NCI-H748 treated with DMSO at 0.1 percent for 48 hours (cell line): ENCODE data around the gene SPR.
"Not testable (repeated sequence)": the region's sequence is repeated elsewhere in the genome, so short reads cannot be mapped to it uniquely, and the experiment has no call there.

ENCODE experiments used
- DNase-seq: peaks from one replicate; lab custom pipeline; 2025; lab: John Stamatoyannopoulos, UW

SPR gene

DNA sequence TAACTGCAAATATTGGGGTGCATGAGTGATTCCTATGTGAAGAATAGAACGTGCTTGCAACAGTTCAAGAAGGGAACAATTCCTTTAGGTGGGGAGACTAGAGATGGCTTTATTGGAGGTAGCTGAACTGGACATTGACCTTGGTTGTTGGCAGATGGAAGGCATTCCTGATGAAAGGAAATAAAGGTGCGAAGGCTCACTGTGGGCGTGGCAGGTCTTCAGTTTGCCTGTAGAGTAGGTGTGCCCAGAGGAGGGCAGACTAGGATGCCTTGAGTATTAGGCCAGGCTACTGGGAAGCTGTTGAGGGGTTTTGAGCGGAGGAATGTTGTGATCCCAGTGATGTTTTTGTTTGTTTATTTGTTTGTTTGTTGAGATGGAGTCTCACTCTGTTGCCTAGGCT is 2.8 kb downstream of the SPR start:
- no peak for DNase-seq

DNA sequence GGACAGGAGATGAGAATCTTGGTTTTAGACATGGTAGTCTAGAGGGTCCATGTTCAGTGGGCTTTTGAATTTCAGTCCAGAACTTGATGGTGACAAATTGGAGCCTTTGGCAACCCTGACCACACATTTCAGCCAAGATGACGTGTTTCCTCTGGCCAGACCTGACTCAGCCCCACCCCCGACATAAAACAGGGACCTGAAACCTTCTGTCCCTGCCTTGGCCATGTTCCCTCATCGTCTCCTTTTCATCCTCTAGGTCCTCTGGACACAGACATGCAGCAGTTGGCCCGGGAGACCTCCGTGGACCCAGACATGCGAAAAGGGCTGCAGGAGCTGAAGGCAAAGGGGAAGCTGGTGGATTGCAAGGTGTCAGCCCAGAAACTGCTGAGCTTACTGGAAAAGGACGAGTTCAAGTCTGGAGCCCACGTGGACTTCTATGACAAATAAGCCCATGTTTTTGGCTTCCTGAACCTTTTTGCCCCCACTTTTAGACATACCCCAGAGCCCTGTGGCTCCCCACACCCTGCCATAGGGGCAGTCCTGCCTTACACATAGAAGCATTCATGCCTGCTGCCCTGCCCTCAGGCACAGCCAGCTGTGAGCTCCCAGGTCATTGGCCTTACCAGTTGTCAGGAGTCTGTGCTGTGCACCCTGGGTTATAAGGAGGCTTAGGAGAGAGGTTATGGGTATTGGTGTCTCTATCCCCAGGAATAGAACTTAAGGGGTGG is 4.0 kb downstream of the SPR start:
- DNase-seq, result no peak

DNA sequence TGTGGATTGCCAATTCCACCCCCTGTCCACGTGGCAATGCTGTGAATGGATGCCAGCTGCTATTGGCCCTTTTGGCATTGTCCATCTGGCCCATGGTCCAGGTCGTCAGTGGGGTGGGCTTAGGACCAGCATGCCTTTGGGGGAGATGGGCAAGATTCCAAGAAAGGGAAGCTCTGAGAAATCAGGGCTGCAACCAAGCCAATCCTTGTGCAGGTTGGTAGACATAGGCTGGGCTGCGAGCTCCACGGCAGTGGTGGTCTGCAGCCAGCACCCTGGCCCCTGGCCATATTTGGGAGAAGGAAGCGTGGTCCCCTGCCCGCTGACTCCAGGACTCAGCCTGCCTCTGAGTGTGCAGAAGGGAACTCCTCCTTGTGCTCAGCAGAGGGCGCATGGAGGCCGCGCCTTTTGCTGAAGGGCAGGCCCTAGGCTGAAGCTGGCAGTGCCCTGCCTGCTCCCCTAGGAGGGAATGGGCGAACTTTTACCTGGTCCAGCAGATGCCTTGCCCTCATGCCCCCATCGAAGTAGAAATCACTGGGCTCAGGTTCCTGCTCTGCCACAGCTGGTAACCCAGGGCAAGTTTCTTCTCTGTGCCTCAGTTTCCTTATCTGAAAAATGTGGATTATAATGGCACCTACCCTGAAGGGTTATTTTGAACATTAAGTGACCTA is 5.4 kb downstream of the SPR start:
- peak; percentile 14 for DNase-seq

DNA sequence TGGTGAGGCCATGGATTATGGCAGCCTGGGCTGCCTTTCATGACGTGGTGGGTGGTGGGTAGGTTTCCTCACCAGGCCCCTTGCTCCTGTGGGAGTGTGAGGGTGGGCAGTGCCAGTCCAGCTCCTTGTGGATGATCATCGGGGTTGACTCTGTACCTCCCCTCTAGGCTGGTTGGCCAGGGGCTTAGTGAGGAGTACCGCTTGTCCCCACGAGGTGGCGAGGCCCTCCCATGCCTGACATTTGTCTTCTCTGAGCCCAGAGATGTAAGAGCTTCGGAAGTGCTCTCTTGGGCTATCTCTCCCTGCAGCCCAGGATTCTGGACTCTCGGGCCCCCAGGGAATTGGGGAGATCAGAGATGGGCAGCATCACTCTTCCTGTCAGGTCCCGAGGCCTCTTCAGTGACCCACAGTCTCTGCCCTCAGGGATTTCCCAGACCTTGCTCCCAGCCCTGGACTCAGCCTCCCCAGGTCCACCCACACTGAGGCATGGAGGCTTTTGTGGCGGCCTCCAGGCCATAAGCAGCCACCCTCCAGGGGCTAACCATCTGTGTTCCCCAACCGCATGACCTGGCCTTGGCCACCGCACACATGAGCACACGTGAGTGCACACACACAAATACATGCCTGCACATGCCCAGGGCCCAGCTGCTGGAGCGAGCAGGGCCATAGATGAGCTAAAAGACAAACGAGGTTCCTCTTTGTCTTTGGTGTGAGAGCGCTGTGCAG is 6.5 kb downstream of the SPR start:
- peak; percentile 17 for DNase-seq

DNA sequence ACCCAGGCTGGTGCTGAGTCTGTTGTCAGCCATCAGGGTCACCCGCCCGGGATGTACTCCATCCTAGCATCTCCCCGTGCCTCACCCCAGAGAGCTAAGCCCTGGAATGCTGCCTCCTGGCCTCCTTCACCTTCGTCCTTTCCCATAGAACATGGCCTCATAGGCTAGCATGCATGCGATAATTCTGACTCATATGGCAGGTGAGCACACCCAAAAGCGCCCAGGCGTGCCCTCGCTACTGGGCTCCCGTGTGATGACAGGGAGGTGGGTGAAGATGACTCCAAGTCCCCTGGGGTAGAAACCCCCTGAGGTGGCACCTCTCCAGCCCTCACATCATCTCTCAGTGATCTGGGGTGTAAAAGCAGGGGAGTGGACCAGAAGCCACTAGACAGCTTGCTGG is 7.3 kb downstream of the SPR start:
- DNase-seq, result no peak

DNA sequence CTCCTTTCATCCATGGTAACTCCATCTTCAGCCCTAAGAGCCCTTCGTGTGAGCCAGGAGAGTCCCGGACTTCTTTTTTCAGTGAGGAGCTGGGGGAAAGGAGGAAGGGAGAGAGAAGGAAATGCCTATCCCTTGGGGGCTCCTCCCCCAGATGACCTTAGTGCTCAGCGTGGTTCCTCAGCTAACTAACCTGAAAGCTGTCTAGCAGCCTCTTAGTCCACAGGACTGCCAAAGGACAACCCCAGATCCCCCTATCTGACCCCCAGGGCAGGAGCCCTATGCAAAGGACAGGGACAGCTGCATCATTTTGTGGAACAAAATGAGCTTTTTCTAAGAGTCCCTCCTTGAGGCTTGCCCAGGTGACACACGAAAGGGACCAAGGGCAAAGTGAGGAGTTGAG is 7.9 kb downstream of the SPR start:
- no peak for DNase-seq

DNA sequence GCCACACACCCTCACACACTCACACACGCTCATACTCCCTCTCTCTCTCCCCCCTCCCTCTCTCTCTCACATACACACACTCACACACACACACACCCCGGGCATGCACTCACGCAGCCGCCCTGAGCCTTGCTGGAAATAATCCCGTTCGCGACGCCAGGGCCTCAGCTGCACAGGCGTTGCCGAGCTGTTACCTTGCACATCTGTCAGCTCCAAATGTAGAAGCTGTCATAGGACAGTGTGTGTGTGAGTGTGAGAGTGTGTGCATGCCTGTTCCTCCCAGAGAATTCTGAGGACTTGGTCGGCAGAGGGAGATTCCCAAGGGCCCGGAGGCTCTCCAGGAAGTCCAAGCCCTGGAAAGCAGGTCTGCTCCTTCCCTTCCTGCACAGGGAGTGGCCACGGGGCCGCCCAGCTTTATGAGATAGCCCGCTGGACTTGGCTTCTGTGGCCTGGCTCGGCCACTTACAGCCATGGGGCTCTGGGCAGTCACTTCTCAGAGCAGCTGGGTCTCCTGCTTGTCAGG is 8.6 kb downstream of the SPR start:
- DNase-seq, result no peak

DNA sequence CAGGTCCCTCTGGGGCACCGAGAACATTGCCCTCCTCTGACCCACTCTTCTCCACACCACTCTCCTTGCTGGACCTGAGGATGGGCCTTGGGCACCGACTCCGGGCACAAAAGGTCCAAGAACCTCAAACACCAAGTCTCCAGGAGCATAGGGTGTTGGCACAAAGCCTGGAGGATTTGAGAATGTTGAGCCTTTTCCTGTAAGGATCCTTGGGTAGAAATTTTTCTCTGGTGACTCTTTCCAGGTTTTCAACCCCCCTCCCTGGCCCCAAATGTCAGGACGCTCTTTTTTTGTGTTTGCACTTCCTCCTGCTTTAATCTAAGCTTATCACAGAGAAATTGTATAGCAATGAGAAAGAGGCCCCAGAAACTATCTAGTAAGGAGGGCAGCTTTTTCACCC is 9.2 kb downstream of the SPR start:
- no peak for DNase-seq

DNA sequence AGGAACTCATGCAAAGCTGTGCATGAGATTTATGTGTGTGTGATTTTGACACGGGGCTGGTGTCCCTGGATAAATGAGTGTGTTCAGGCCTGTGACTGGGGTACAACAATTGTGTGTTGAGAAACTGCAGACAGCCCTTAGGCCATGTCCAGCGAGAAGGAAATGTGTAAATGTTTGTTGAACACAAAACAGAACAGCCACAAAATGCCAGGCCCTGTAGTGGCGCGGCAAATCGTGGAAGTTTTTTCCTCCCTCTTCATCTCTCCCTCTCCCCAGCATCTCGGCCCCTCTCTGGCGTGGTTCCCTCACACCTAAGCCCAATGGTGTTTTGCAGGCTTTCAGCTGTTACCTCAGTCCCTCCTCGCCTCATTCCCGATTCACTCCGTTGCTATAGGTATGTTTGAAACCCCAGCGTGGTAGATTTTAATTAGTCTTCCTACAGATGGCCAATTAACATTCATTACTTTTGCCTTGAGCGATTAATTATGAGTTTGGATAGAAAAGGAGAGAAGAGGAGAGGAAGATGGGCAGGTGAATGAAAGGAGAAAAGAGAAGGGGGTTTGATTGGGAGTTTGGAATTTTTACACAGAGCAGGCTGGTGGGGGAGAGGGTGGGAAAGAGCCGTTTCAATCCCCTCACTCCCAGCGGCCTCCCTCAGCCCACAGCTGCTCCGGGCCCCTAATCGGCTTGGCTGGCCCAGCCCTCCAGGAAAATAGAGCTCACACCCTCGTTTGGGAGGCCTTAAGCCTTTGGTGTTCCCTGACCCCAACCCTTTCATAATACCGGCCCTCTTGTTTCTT is 10.8 kb downstream of the SPR start:
- no peak for DNase-seq

DNA sequence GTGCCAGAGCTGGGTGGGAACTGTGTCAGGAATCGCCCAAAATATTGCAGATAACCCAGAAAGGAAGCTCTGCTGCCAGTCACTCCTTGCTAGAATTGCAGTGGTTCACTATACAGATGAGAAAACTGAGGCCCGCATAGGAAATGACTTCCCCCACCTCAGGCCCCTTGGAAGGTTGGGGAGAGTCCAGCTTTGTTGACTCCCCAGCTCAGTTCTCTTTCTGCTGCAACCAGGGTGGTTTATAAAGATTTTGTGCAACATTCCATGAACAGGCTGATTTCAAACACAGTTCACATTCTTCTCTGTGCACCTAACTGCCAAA is 11.3 kb downstream of the SPR start:
- no peak for DNase-seq

DNA sequence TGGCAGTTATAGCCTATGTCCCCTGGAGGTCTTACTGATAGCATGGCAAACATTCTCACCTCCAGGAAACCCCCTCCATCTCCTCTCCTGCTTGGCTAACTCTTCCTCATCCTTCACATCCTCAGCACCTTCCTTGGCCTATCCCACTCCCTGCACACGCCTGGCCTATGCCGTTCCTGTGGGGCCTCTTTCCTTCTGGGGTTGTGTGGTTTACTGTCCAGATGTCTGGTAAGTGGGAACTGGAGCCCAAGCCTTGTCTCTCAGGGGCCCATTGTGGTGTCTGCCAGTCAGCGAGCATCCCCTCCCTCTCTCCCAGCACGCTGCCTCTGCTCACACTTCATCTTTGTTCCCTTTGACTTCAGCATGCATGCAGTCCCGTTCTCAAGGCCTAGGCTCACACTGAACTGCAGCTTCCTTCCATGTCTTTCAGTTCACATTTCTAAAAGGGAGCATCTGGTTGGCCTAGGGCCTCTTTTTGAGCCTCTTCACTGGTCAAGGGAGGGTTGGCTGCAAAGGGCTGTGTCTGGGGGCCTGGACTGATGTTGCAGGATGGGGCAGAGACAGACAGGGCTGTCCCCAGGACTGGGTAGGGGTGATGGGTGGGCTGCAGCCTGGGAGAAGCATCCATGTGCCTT is 13.1 kb downstream of the SPR start:
- no peak for DNase-seq

DNA sequence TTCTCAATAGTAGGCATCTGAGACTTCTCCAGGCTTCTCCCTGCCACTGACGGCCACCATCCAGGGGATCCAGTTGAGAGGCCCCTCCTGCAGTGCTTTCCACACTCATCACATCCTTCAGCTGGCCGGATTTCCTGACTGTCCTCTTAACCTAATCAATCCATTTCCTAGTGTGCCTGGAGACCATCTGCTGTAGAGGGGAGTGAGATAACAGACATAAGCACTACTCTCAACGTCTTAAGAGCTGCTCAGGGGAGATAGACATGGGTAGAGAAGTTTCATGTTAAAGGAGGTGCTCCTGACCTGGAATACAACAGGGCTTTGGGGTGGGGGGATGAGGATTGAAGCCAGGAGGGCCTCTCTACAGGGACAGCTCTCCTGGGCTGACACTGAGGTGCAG is 14.2 kb downstream of the SPR start:
- no peak for DNase-seq

DNA sequence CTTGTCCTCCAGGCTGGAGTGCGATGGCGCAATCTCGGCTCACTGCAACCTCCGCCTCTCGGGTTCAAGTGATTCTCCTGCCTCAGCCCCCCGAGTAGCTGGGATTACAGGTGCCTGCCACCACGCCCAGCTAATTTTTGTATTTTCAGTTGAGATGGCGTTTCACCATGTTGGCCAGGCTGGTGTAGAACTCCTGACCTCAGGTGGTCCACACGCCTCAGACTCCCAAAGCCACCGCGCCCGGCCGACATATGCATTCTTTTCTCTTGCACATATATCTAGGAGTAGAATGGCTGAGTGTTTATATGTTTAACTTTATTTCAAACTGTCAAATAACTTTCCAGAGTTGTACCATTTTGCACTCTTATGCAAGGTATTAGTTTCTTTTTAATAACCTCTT is 20.2 kb downstream of the SPR start:
- DNase-seq, result not testable (repeated sequence)

DNA sequence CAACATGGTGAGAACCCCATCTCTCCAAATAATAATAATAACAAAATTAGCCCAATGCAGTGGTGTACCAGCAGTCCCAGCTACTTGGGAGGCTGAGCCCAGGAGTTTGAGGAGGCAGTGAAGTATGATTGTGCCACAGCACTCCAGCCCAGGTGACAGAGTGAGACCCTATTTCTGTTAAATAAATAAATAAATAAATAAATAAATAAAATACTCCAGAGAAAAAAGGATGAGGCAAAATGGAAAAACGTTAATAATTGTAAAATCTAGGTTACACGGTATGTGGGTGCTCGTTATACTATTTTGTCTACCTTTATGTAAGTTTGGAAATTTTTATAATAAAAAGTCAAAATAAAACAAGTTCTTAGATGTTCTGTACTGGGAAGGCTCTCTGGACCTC is 21.5 kb downstream of the SPR start:
- DNase-seq, result no peak

DNA sequence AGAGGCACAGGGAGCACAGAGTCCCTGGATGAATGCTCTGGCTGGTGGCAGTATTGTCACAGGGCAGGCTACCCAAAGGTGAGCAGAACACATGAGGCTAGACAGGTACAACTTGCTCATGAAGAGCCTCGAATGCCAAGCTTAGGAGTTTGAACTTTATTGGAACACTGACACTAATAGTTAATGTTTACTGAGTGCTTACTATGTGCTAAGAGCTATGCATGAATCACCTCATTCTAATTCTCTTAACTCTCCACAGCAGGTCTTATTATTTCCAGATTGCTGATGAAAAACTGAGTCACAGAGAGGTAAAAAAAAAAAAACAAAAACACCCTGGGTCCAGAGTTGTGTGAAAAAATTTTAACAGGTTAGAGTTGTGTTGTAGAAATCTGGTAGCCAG is 24.0 kb downstream of the SPR start:
- DNase-seq, result no peak

DNA sequence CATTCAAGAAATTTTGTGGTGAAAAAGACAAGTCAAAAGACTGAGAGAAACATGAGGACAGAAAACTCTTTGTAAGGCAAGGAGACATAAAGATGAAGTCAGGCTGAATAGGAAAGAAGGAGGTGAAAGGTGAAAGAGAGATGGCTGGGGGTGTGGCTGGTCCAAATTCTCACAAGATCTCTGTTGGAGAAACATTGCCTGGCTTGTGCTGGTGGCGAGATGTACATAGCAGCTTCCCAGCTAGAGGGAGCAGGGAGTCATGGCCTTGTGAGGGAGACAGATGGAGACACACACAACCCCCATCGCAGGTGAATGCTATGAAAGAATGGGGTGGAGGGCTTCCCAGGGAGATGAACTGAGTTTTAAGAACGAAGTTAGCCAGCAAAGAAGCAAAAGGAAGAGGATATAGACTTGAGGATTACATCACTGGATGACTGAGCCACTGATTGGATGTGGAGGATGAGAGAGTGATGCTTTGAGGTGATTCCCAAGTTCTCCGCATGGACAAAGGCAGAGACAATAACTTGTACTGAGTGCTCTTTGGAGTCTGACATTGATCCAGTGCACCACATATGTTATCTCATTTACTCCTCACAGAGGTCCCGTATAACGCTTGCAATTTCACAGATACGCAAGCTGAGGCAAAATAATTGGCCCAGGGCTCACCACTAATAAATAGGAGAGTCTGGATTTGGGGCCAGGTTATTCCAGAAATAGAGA is 26.4 kb downstream of the SPR start:
- DNase-seq, result no peak

DNA sequence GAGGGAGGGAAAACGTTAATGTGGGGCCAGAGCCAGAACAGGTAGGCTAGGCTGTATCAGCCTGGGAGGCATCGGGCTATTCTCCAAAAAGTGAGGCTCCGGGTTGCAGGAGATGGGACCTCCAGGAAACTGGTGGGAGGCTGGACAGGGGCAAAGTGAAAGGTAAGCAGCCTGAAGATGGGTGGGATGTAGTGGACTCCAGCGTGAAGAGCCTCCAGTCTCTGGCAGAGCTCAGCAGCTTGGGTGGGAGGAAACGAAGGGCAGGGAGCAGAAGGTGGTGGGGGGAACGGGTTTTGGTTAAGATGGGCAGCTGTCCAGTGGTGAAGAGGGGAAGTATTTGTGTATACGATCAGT is 27.0 kb downstream of the SPR start:
- DNase-seq, result no peak

DNA sequence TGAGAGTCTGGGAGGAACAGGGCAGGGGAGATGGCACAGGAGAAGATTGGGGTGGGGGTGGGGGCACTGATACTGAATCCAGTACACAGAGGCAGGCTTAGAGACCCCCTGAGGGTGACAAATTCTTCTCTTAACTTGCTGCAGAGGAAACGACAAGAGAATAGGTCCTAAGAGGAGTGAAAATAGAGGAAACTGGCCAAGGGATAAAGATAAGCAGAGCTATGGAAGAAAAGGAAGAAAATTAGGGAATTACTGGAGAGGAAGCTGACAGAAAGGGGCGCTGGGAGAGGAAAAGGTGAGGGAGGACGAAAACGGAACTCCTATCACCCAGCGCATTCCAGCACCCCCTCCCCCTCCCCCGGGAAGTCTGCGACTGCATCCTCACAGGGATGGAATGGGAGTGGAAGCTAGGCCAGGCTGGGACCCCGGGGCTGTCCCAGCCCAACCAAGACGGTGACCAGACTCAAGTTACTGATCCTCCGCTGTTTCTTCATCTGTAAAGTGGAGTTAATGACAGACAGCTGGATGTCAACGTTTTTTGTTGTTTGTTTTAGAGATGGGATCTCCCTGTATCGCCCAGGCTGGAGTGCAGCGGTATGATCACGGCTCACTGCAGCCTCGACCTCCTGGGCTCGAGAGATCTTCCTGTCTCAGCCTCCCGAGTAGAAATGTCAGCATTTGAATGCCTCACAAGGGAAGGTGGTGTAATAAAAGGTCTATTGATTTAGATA is 27.5 kb downstream of the SPR start:
- DNase-seq, result no peak

DNA sequence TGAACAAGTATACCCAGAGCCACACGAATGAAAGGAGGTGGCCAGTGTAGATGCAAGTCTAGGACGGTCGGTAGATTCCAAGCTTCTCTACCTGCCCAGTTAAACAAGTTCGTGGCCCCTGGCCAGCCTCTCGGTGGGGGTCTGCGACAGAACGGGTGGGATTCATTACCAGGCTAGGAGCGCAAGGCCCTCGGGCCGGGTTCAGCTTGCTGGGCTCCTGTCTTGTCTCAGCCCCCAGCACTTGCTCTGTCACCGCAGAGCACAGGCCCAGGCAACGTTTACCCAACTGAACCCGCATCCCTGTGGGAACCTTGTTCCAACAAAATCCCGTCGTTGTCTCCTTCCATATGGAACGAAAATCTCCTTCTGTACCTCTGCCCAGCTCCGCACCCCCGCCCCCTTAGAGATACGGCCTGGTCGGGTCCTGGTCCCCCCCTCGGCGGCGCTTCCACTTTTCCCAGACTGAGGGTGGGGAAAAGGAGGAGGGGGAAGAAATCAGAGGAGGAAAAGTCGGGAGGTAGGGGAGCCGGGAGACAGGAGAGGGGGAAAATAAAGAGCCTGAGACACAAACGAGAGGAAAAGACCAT is 28.2 kb downstream of the SPR start:
- DNase-seq, result no peak
